Activated naive CD4-positive, alpha-beta T cell treated with anti-CD3 and anti-CD28 coated beads, Interleukin-2, amount 50 U/mL, for 72 hours (primary cell): ENCODE measurements around the gene LYPLAL1. TPM values are rescaled to one million over a fixed set of nuclear protein-coding genes. Genes with fewer than 3 reads are reported as not detected.
"Not testable (repeated sequence)": the region's sequence is repeated elsewhere in the genome, so short reads cannot be mapped to it uniquely, and the experiment has no call there.

Experiments used
- ATAC-seq, 2 donors: fragments of 150-1000 bp; cut with Tn5 transposase; 2 replicates each; pipeline ENCODE4 v1.10.0; 2021; ENCODE audit warnings: mild to moderate bottlenecking in 2 of 2, moderate library complexity in 2 of 2
- DNase-seq, 2 donors: peaks; one replicate each; pipeline ENCODE4 v3.0.0; 2021 to 2022; ENCODE audit warnings: low spot score in 2 of 2
- H3K27ac Mint-ChIP-seq, 2 donors: one replicate each; pipeline ENCODE4 v1.8.0; 2022; ENCODE audit warnings: mild to moderate bottlenecking in 2 of 2, mixed read lengths in 2 of 2
- H3K36me3 Mint-ChIP-seq, 2 donors: one replicate each; pipeline ENCODE4 v1.8.0; 2022; ENCODE audit warnings: mixed read lengths in 2 of 2
- H3K9me3 Mint-ChIP-seq, 2 donors: one replicate each; pipeline ENCODE4 v1.8.0; 2022; ENCODE audit warnings: mixed read lengths in 2 of 2
- total RNA-seq, 2 donors: library from RNA; stranded (reverse); gene quantifications; one replicate each; pipeline ENCODE4 v1.2.3, GENCODE V29; 2022

Gene LYPLAL1
- total RNA-seq, 2 donors from 2014 or later: 24.3 to 38.0 TPM

GRCh38 chr1:219232890-219233289 lies 59.2 kb downstream of the LYPLAL1 start:
- ATAC-seq (no peak), DNase-seq (no peak)
- H3K36me3 Mint-ChIP-seq: peaks cover 0 to 11% of the 10 kb centered on the region in 2 donors
- peaks cover 0 to 4% of the 10 kb centered on the region in 2 donors for H3K9me3 Mint-ChIP-seq
- H3K27ac Mint-ChIP-seq: no peak overlapping the region

- no peak for DNase-seq
- Mint-ChIP-seq H3K9me3 (no peaks in the 10 kb centered on the region), H3K36me3 (no peaks in the 10 kb centered on the region), H3K27ac (no peak overlapping the region)
- ATAC-seq: no peak
These were observed 62.3 kb downstream of the LYPLAL1 start for GRCh38 chr1:219235903-219236481.

DNA sequence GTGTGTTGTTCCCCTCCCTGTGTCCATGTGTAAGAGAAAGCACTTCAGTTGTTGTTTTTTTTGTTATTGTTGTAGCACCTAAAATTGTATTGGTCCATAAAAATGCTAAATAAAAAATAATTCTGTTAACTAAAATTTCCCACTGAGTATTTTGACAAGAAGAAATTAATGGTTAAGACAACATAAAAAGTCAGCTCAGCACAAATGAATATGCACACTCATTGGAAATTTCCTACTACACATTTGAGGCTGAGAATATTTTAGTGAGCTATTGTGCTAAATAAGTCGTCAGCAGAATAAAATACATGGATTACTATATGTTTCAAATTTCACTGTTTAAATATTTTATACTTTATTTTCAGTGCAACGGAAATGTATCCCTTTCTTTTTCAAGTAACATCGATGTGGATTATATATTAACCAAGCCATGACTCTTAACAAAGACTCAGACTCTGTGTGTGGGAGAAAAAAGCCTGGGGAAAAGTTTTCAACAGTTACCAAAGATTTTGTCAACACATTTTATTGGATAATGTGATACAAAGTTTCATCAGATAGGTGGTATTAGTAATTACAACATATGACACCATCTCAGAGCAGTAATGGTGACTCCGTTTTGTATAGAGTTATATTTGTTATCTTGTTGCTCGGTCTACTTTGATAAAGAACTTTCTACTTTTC lies 63.4 kb downstream of the LYPLAL1 start:
- no peaks in the 10 kb centered on the region for H3K36me3 Mint-ChIP-seq
- DNase-seq (no peak), ATAC-seq (no peak)
- H3K9me3 Mint-ChIP-seq: no peaks in the 10 kb centered on the region
- no peak overlapping the region for H3K27ac Mint-ChIP-seq

DNA sequence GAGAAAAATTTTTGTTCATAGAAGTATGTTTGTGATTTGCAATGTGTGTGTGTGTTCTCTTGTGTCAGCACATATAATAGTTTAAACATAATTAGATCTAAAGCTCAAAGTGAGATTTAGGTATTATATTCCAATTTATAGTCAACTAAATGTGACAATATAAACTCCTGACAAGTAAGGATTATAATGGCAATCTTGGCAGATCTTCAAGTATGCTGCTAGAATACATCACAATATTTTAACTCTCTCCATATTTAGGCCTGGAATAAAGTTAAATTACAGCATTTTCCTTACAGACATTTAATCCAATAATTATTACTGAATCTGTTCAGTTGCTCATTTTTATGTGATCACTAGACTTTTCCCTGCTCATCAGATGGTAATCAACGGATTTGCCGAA lies 65.8 kb downstream of the LYPLAL1 start:
- DNase-seq (no peak), ATAC-seq (no peak)
- H3K27ac Mint-ChIP-seq: no peak overlapping the region
- H3K9me3 Mint-ChIP-seq: no peaks in the 10 kb centered on the region
- H3K36me3 Mint-ChIP-seq: no peaks in the 10 kb centered on the region

GRCh38 chr1:219244864-219245263 lies 71.2 kb downstream of the LYPLAL1 start:
- Mint-ChIP-seq H3K9me3 (no peaks in the 10 kb centered on the region), H3K27ac (no peak overlapping the region), H3K36me3 (no peaks in the 10 kb centered on the region)
- DNase-seq (no peak), ATAC-seq (no peak)

DNA sequence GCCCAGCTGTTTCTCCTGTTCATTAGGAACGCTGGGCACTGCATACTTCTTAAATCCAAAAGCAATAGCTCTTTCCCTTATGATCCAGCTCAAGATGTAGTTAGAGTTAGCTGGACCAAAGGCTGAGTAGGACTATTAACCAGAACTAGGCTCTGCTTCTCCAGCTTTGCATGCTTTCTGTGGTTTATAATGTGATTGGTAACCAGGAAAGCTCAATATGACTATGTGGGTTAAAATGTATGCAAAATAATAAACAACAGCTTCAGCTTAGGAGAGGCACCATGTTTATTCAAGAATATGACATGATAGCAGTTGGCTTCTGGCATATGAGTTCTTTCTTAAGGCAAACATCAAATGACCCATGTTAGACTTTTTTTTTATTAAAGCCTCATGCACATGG lies 73.8 kb downstream of the LYPLAL1 start:
- Mint-ChIP-seq H3K27ac (no peak overlapping the region), H3K36me3 (peaks cover 0 to 19% of the 10 kb centered on the region in 2 donors), H3K9me3 (peaks cover 8 to 10% of the 10 kb centered on the region in 2 donors)
- no peak for ATAC-seq
- no peak for DNase-seq

DNA sequence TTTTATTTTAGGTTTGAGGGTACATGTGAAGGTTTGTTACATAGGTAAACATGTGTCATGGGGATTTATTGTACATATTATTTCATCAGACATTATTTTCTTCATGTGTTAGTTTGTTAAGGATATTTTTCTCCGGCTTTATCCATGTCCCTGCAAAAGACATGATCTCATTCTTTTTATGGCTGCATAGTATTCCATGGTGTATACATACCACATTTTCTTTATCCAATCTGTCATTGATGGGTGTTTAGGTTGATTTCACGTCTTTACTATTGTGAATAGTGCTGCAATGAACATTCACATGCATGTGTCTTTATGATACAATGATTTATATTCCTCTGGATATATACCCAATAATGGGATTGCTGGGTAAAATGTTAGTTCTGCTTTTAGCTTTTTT lies 76.8 kb downstream of the LYPLAL1 start:
- Mint-ChIP-seq H3K36me3 (peaks cover 0 to 37% of the 10 kb centered on the region in 2 donors), H3K9me3 (peaks cover 8 to 13% of the 10 kb centered on the region in 2 donors)
- not testable (repeated sequence) for ATAC-seq, H3K27ac Mint-ChIP-seq, DNase-seq

GRCh38 chr1:219257751-219258150 lies 84.1 kb downstream of the LYPLAL1 start:
- Mint-ChIP-seq H3K9me3 (peaks cover 20 to 23% of the 10 kb centered on the region in 2 donors), H3K36me3 (peaks cover 7 to 46% of the 10 kb centered on the region in 2 donors), H3K27ac (no peak overlapping the region)
- no peak for ATAC-seq
- DNase-seq: no peak

GRCh38 chr1:219261454-219261853 lies 87.8 kb downstream of the LYPLAL1 start:
- no peak overlapping the region for H3K27ac Mint-ChIP-seq
- DNase-seq (no peak), ATAC-seq (no peak)
- peaks cover 3 to 40% of the 10 kb centered on the region in 2 donors for H3K36me3 Mint-ChIP-seq
- H3K9me3 Mint-ChIP-seq: peaks cover 20% of the 10 kb centered on the region in 2 donors
